GM23338 (cell line): ENCODE data around the gene SLC15A1. TPM values are rescaled to one million over a fixed set of nuclear protein-coding genes. Genes with fewer than 3 reads are reported as not detected.

ENCODE experiments used
- ATAC-seq: fragments of 200-7000 bp; cut with Tn5 transposase; 3 replicates; pipeline ENCODE4 v1.9.1; 2020
- DNase-seq: peaks from one replicate; pipeline ENCODE4 v3.0.0-alpha.2; 2015; ENCODE audit warnings: low spot score
- H2AFZ ChIP-seq: fragments of 200-600 bp; sonication (generic); 2 replicates; pipeline ENCODE4 v1.8.0; 2016; ENCODE audit warnings: antibody characterized with exemption, mild to moderate bottlenecking, moderate library complexity
- H3F3A ChIP-seq: fragments of 200-600 bp; sonication (generic); replicated peaks from 2 replicates; pipeline ENCODE4 v1.8.0; 2017; ENCODE audit warnings: antibody characterized with exemption, mixed run types, low read depth
- H3K27ac ChIP-seq: fragments of 200-600 bp; sonication (generic); 2 replicates; pipeline ENCODE4 v1.6.1; 2016; ENCODE audit warnings: low read depth
- H3K27me3 ChIP-seq: fragments of 200-600 bp; sonication (generic); 2 replicates; pipeline ENCODE4 v1.8.0; 2016; ENCODE audit warnings: mild to moderate bottlenecking, mixed run types, moderate library complexity; ENCODE audit not compliant: insufficient read depth
- H3K36me3 ChIP-seq: fragments of 200-600 bp; sonication (generic); 2 replicates; pipeline ENCODE4 v1.8.0; 2016; ENCODE audit warnings: mild to moderate bottlenecking; ENCODE audit not compliant: insufficient read depth
- H3K4me1 ChIP-seq: fragments of 200-600 bp; sonication (generic); 2 replicates; pipeline ENCODE4 v1.8.0; 2016; ENCODE audit warnings: mild to moderate bottlenecking, moderate library complexity; ENCODE audit not compliant: insufficient read depth
- H3K4me2 ChIP-seq: fragments of 200-600 bp; sonication (generic); 2 replicates; pipeline ENCODE4 v1.7.1; 2017; ENCODE audit warnings: mixed run types
- H3K4me3 ChIP-seq: fragments of 200-600 bp; sonication (generic); 2 replicates; pipeline ENCODE4 v1.6.1; 2016; ENCODE audit warnings: mixed run types
- H3K79me2 ChIP-seq: fragments of 200-600 bp; sonication (generic); replicated peaks from 2 replicates; pipeline ENCODE4 v1.8.0; 2017; ENCODE audit warnings: mild to moderate bottlenecking; ENCODE audit not compliant: insufficient read depth
- H3K9me2 ChIP-seq: fragments of 200-600 bp; sonication (generic); 2 replicates; pipeline ENCODE4 v1.8.0; 2017; ENCODE audit not compliant: insufficient read depth
- H4K20me1 ChIP-seq: fragments of 200-600 bp; sonication (generic); replicated peaks from 2 replicates; pipeline ENCODE4 v1.8.0; 2017; ENCODE audit warnings: mild to moderate bottlenecking; ENCODE audit not compliant: insufficient read depth
- H3K27ac Mint-ChIP-seq: 2 replicates; pipeline ENCODE4 v1.8.0; 2020; ENCODE audit warnings: inconsistent platforms, mild to moderate bottlenecking, moderate library complexity, mixed read lengths
- H3K27me3 Mint-ChIP-seq: 3 replicates; pipeline ENCODE4 v1.8.0; 2022; ENCODE audit warnings: low read depth, mild to moderate bottlenecking, moderate library complexity, mixed read lengths, inconsistent platforms; ENCODE audit not compliant: insufficient read depth, poor library complexity
- H3K36me3 Mint-ChIP-seq: 3 replicates; pipeline ENCODE4 v1.8.0; 2021; ENCODE audit warnings: low read depth, mild to moderate bottlenecking, inconsistent platforms, moderate library complexity, mixed read lengths
- H3K4me1 Mint-ChIP-seq: 3 replicates; pipeline ENCODE4 v1.8.0; 2020; ENCODE audit warnings: mild to moderate bottlenecking, inconsistent platforms, mixed read lengths
- H3K4me3 Mint-ChIP-seq: 3 replicates; pipeline ENCODE4 v1.8.0; 2021; ENCODE audit warnings: moderate library complexity, mild to moderate bottlenecking, inconsistent platforms, mixed read lengths
- H3K9me3 Mint-ChIP-seq: 3 replicates; pipeline ENCODE4 v1.8.0; 2020; ENCODE audit warnings: moderate library complexity, mild to moderate bottlenecking, inconsistent platforms, mixed read lengths
- CREB1 ChIP-seq: fragments of 250-450 bp; sonication (Bioruptor Pico); IDR thresholded peaks from 2 replicates; pipeline ENCODE4 v1.5.0; 2020; ENCODE audit warnings: low read depth, mild to moderate bottlenecking, moderate library complexity
- ETS1 ChIP-seq: IDR thresholded peaks from 2 replicates; pipeline ENCODE4 v1.6.1; 2016; ENCODE audit warnings: antibody characterized with exemption
- EZH2 ChIP-seq: fragments of 200-600 bp; sonication (generic); IDR thresholded peaks from one replicate; pipeline ENCODE4 v1.8.0; 2017; ENCODE audit warnings: antibody characterized with exemption, mild to moderate bottlenecking, low read depth; ENCODE audit not compliant: unreplicated experiment
- EZH2phosphoT487 ChIP-seq: fragments of 200-600 bp; sonication (generic); IDR thresholded peaks from one replicate; pipeline ENCODE4 v1.8.1; 2018; ENCODE audit warnings: antibody characterized with exemption; ENCODE audit not compliant: unreplicated experiment
- JUNB ChIP-seq: IDR thresholded peaks from one replicate; pipeline ENCODE4 v1.6.1; 2016; ENCODE audit warnings: antibody characterized with exemption; ENCODE audit not compliant: unreplicated experiment
- NANOG ChIP-seq: IDR thresholded peaks from 2 replicates; pipeline ENCODE4 v1.6.1; 2016; ENCODE audit warnings: antibody characterized with exemption, borderline replicate concordance
- POLR2AphosphoS5 ChIP-seq: IDR thresholded peaks from 2 replicates; pipeline ENCODE4 v1.6.1; 2016; ENCODE audit warnings: antibody characterized with exemption, low read depth
- REST ChIP-seq: IDR thresholded peaks from one replicate; pipeline ENCODE4 v1.6.1; 2018; ENCODE audit warnings: antibody characterized with exemption; ENCODE audit not compliant: unreplicated experiment
- STAT1 ChIP-seq: IDR thresholded peaks from one replicate; pipeline ENCODE4 v1.6.1; 2016; ENCODE audit warnings: antibody characterized with exemption; ENCODE audit not compliant: unreplicated experiment
- ZNF114 ChIP-seq: fragments of 250-450 bp; sonication (Bioruptor Pico); IDR thresholded peaks from 2 replicates; pipeline ENCODE4 v1.5.0; 2020; ENCODE audit warnings: mild to moderate bottlenecking, moderate library complexity
- ZNF331 ChIP-seq: fragments of 250-450 bp; sonication (Bioruptor Pico); IDR thresholded peaks from 2 replicates; pipeline ENCODE4 v1.5.0; 2020; ENCODE audit warnings: low read depth, mild to moderate bottlenecking, moderate library complexity
- ZNF462 ChIP-seq: fragments of 250-450 bp; sonication (Bioruptor Pico); IDR thresholded peaks from 2 replicates; pipeline ENCODE4 v1.5.0; 2020; ENCODE audit warnings: mild to moderate bottlenecking, moderate library complexity
- polyA plus RNA-seq: library from polyadenylated mRNA; unstranded; fragments of >200 nt; fragmentation: Nextera tagmentation; extraction: Ambion mirVana; gene quantifications from 2 replicates; pipeline ENCODE4 v1.2.1, GENCODE V29; 2016
- total RNA-seq: library from RNA; depleted of rRNA; stranded (reverse); fragments of >200 nt; shearing (Covaris generic); gene quantifications from 2 replicates; pipeline ENCODE4 v1.2.3, GENCODE V29; 2014

Gene SLC15A1
- total and polyA plus RNA-seq, 2 experiments from 2014 or later, result 1.6 to 3.0 TPM

GRCh38 chr13:98652276-98652675, 100.2 kb downstream of the SLC15A1 start:
- H3K4me1 Mint-ChIP-seq, result peaks cover 2% of the 10 kb centered on the region
- no peaks in the 10 kb centered on the region for H3K36me3 Mint-ChIP-seq
- Histone ChIP-seq H4K20me1 (no peaks in the 10 kb centered on the region), H3F3A (no peaks in the 10 kb centered on the region), H3K27me3 (no peaks in the 10 kb centered on the region), H3K4me1 (no peaks in the 10 kb centered on the region), H3K27ac (no peak overlapping the region), H3K36me3 (no peaks in the 10 kb centered on the region), H3K4me3 (no peak overlapping the region), H3K79me2 (no peaks in the 10 kb centered on the region), H3K4me2 (no peak overlapping the region), H2AFZ (no peak overlapping the region), H3K9me2 (no peaks in the 10 kb centered on the region)
- H3K4me3 Mint-ChIP-seq, result no peak overlapping the region
- H3K27me3 Mint-ChIP-seq, result peaks cover 5% of the 10 kb centered on the region
- H3K27ac Mint-ChIP-seq, result no peak overlapping the region
- DNase-seq, result no peak
- no peaks in the 10 kb centered on the region for H3K9me3 Mint-ChIP-seq
- no peak for ATAC-seq
- TF ChIP-seq NANOG, result no peak
- no peak for TF ChIP-seq EZH2phosphoT487
- no peak for TF ChIP-seq ZNF331 (CRISPR knock-in tag)
- no peak for TF ChIP-seq ZNF114
- no peak for TF ChIP-seq EZH2
- no peak for TF ChIP-seq ZNF462 (CRISPR knock-in tag)
- TF ChIP-seq ETS1, result no peak
- no peak for TF ChIP-seq POLR2AphosphoS5
- no peak for TF ChIP-seq STAT1
- TF ChIP-seq REST, result no peak
- no peak for TF ChIP-seq CREB1
- no peak for TF ChIP-seq JUNB
